ENCODE measurements around the gene POLR3H.
"Not testable (repeated sequence)": the region's sequence is repeated elsewhere in the genome, so short reads cannot be mapped to it uniquely, and the experiment has no call there.

Gene POLR3H

GRCh38 chr22:41562461-41562860 is 18.2 kb upstream of the POLR3H start:
- H3K4me1 ChIP-seq (ENCODE audit: control insufficient read depth, insufficient read depth, low read length), result peaks cover 10% of the 10 kb centered on the region

GRCh38 chr22:41561788-41562187 is 17.5 kb upstream of the POLR3H start:
- no peaks in the 10 kb centered on the region for H3K36me3 ChIP-seq (ENCODE audit: control insufficient read depth, insufficient read depth, low read length)
- no peaks in the 10 kb centered on the region for H3K27me3 ChIP-seq (ENCODE audit: control insufficient read depth, insufficient read depth, low read length)
- no peak overlapping the region for H3K4me3 ChIP-seq (ENCODE audit: low read depth, low read length)
- H3K9me3 ChIP-seq (ENCODE audit: control insufficient read depth, insufficient read depth, low read length), result no peaks in the 10 kb centered on the region
- peaks cover 10% of the 10 kb centered on the region for H3K4me1 ChIP-seq (ENCODE audit: control insufficient read depth, insufficient read depth, low read length)
- no peak overlapping the region for H3K9ac ChIP-seq (ENCODE audit: low read depth, low read length)

More at GRCh38 chr22:41562461-41562860, 18.2 kb upstream of the POLR3H start:
- H3K27me3 ChIP-seq (ENCODE audit: control insufficient read depth, insufficient read depth, low read length), result no peaks in the 10 kb centered on the region
- H3K36me3 ChIP-seq (ENCODE audit: control insufficient read depth, insufficient read depth, low read length), result no peaks in the 10 kb centered on the region
- no peak overlapping the region for H3K9ac ChIP-seq (ENCODE audit: low read depth, low read length)
- no peaks in the 10 kb centered on the region for H3K9me3 ChIP-seq (ENCODE audit: control insufficient read depth, insufficient read depth, low read length)
- no peak overlapping the region for H3K4me3 ChIP-seq (ENCODE audit: low read depth, low read length)

GRCh38 chr22:41561335-41561734 is 17.1 kb upstream of the POLR3H start:
- Histone ChIP-seq H3K36me3 (ENCODE audit: control insufficient read depth, insufficient read depth, low read length) (no peaks in the 10 kb centered on the region), H3K27me3 (ENCODE audit: control insufficient read depth, insufficient read depth, low read length) (no peaks in the 10 kb centered on the region), H3K9me3 (ENCODE audit: control insufficient read depth, insufficient read depth, low read length) (no peaks in the 10 kb centered on the region), H3K9ac (ENCODE audit: low read depth, low read length) (no peak overlapping the region), H3K4me3 (ENCODE audit: low read depth, low read length) (peak overlapping the region; percentile 22), H3K4me1 (ENCODE audit: control insufficient read depth, insufficient read depth, low read length) (peaks cover 10% of the 10 kb centered on the region)

- Histone ChIP-seq H3K9ac (ENCODE audit: low read depth, low read length) (no peak overlapping the region), H3K9me3 (ENCODE audit: control insufficient read depth, insufficient read depth, low read length) (no peaks in the 10 kb centered on the region), H3K27me3 (ENCODE audit: control insufficient read depth, insufficient read depth, low read length) (no peaks in the 10 kb centered on the region), H3K4me1 (ENCODE audit: control insufficient read depth, insufficient read depth, low read length) (peaks cover 10% of the 10 kb centered on the region), H3K36me3 (ENCODE audit: control insufficient read depth, insufficient read depth, low read length) (no peaks in the 10 kb centered on the region), H3K4me3 (ENCODE audit: low read depth, low read length) (no peak overlapping the region)
These were observed 15.8 kb upstream of the POLR3H start for GRCh38 chr22:41560095-41560471.

- H3K27me3 ChIP-seq (ENCODE audit: control insufficient read depth, insufficient read depth, low read length); H3K4me1 ChIP-seq (ENCODE audit: control insufficient read depth, insufficient read depth, low read length); H3K9ac ChIP-seq (ENCODE audit: low read depth, low read length); H3K36me3 ChIP-seq (ENCODE audit: control insufficient read depth, insufficient read depth, low read length); H3K4me3 ChIP-seq (ENCODE audit: low read depth, low read length); H3K9me3 ChIP-seq (ENCODE audit: control insufficient read depth, insufficient read depth, low read length): not testable (repeated sequence)
These were observed 14.0 kb upstream of the POLR3H start for GRCh38 chr22:41558241-41558630.

GRCh38 chr22:41557401-41558240 is 13.4 kb upstream of the POLR3H start:
- H3K36me3 ChIP-seq (ENCODE audit: control insufficient read depth, insufficient read depth, low read length), result no peaks in the 10 kb centered on the region
- no peak overlapping the region for H3K4me3 ChIP-seq (ENCODE audit: low read depth, low read length)
- no peaks in the 10 kb centered on the region for H3K9me3 ChIP-seq (ENCODE audit: control insufficient read depth, insufficient read depth, low read length)
- H3K9ac ChIP-seq (ENCODE audit: low read depth, low read length), result no peak overlapping the region
- peaks cover 2% of the 10 kb centered on the region for H3K4me1 ChIP-seq (ENCODE audit: control insufficient read depth, insufficient read depth, low read length)
- H3K27me3 ChIP-seq (ENCODE audit: control insufficient read depth, insufficient read depth, low read length), result no peaks in the 10 kb centered on the region

GRCh38 chr22:41556561-41556960 is 12.3 kb upstream of the POLR3H start:
- Histone ChIP-seq H3K4me3 (ENCODE audit: low read depth, low read length) (no peak overlapping the region), H3K9ac (ENCODE audit: low read depth, low read length) (no peak overlapping the region), H3K4me1 (ENCODE audit: control insufficient read depth, insufficient read depth, low read length) (peaks cover 1% of the 10 kb centered on the region), H3K9me3 (ENCODE audit: control insufficient read depth, insufficient read depth, low read length) (no peaks in the 10 kb centered on the region), H3K27me3 (ENCODE audit: control insufficient read depth, insufficient read depth, low read length) (no peaks in the 10 kb centered on the region), H3K36me3 (ENCODE audit: control insufficient read depth, insufficient read depth, low read length) (no peaks in the 10 kb centered on the region)

GRCh38 chr22:41555325-41555982 is 11.2 kb upstream of the POLR3H start:
- no peak overlapping the region for H3K4me3 ChIP-seq (ENCODE audit: low read depth, low read length)
- no peak overlapping the region for H3K9ac ChIP-seq (ENCODE audit: low read depth, low read length)
- H3K36me3 ChIP-seq (ENCODE audit: control insufficient read depth, insufficient read depth, low read length), result no peaks in the 10 kb centered on the region

GRCh38 chr22:41551877-41552582 is 7.8 kb upstream of the POLR3H start:
- H3K36me3 ChIP-seq (ENCODE audit: control insufficient read depth, insufficient read depth, low read length), result no peaks in the 10 kb centered on the region
- H3K9me3 ChIP-seq (ENCODE audit: control insufficient read depth, insufficient read depth, low read length), result no peaks in the 10 kb centered on the region
- H3K4me3 ChIP-seq (ENCODE audit: low read depth, low read length), result no peak overlapping the region
- H3K27me3 ChIP-seq (ENCODE audit: control insufficient read depth, insufficient read depth, low read length), result no peaks in the 10 kb centered on the region
- H3K4me1 ChIP-seq (ENCODE audit: control insufficient read depth, insufficient read depth, low read length), result no peaks in the 10 kb centered on the region
- no peak overlapping the region for H3K9ac ChIP-seq (ENCODE audit: low read depth, low read length)

More at GRCh38 chr22:41555325-41555982, 11.2 kb upstream of the POLR3H start:
- Histone ChIP-seq H3K9me3 (ENCODE audit: control insufficient read depth, insufficient read depth, low read length) (no peaks in the 10 kb centered on the region), H3K4me1 (ENCODE audit: control insufficient read depth, insufficient read depth, low read length) (no peaks in the 10 kb centered on the region), H3K27me3 (ENCODE audit: control insufficient read depth, insufficient read depth, low read length) (no peaks in the 10 kb centered on the region)

GRCh38 chr22:41550952-41551491 is 6.8 kb upstream of the POLR3H start:
- H3K4me3 ChIP-seq (ENCODE audit: low read depth, low read length), result no peak overlapping the region
- H3K27me3 ChIP-seq (ENCODE audit: control insufficient read depth, insufficient read depth, low read length), result no peaks in the 10 kb centered on the region
- no peaks in the 10 kb centered on the region for H3K4me1 ChIP-seq (ENCODE audit: control insufficient read depth, insufficient read depth, low read length)
- H3K36me3 ChIP-seq (ENCODE audit: control insufficient read depth, insufficient read depth, low read length), result no peaks in the 10 kb centered on the region
- H3K9ac ChIP-seq (ENCODE audit: low read depth, low read length), result no peak overlapping the region
- no peaks in the 10 kb centered on the region for H3K9me3 ChIP-seq (ENCODE audit: control insufficient read depth, insufficient read depth, low read length)

- Histone ChIP-seq H3K9me3 (ENCODE audit: control insufficient read depth, insufficient read depth, low read length) (no peaks in the 10 kb centered on the region), H3K27me3 (ENCODE audit: control insufficient read depth, insufficient read depth, low read length) (peaks cover 2% of the 10 kb centered on the region), H3K36me3 (ENCODE audit: control insufficient read depth, insufficient read depth, low read length) (no peaks in the 10 kb centered on the region), H3K4me1 (ENCODE audit: control insufficient read depth, insufficient read depth, low read length) (peaks cover 6% of the 10 kb centered on the region), H3K4me3 (ENCODE audit: low read depth, low read length) (no peak overlapping the region), H3K9ac (ENCODE audit: low read depth, low read length) (no peak overlapping the region)
These were observed 4.6 kb upstream of the POLR3H start for GRCh38 chr22:41548830-41549211.

Measured in iPS-15b (cell line).